Gastroesophageal sphincter (tissue), 3 donors: Measurements from ENCODE around the gene POLR2F.

Experiments
- EP300 ChIP-seq: sonication (generic); formaldehyde crosslinking; IDR thresholded peaks from one replicate; pipeline ENCODE4 v1.6.1; 2017; ENCODE audit warnings: antibody characterized with exemption, mild to moderate bottlenecking
- POLR2A ChIP-seq, 2 donors: fragments of 450-650 bp; IDR thresholded peaks; one replicate each; pipeline ENCODE4 v1.6.1; 2017; ENCODE audit warnings: antibody characterized with exemption in 2 of 2, mild to moderate bottlenecking in 2 of 2, moderate library complexity in 1 of 2
- POLR2AphosphoS5 ChIP-seq: sonication (generic); formaldehyde crosslinking; IDR thresholded peaks from one replicate; pipeline ENCODE4 v1.6.1; 2017; ENCODE audit warnings: antibody characterized with exemption
- TF ChIP-seq, protein P1 (sequence below), 4 experiments: fragments of 200-600 bp in 2 of 4; fragments of 450-650 bp in 2 of 4; sonication (generic) in 1 of 4; IDR thresholded peaks; one replicate each; pipeline ENCODE4 v1.5.1; 2017 to 2019; ENCODE audit warnings: antibody characterized with exemption in 4 of 4, mild to moderate bottlenecking in 2 of 4, moderate library complexity in 2 of 4

DNA sequence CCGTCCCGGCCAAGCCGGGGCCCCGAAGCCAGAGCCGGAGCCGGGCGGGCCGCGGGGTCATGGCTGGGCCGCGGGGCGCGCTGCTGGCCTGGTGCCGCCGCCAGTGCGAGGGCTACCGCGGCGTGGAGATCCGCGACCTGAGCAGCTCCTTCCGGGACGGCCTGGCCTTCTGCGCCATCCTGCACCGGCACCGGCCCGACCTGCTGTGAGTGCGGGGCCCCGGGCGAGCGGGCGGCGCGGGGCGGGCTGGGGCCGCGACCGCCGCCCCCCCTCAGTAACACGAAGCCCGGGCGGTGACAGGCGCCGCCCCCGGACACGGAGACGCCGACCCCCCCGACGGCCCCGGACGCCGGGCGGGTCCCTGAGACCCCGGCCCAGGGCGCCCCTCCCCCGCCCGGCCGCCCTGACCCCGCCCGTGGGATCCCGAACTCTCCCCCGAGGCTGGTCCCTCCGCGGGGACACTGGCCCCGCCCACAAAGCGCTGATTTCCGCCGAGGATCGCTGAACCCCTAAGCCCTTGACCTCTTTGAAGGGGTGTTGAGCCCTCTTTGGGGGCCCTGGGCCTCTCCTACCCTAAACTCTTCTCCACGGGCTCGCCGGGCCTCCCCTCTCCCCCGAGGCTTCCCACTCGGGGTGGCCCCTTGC, 47.0 kb upstream of the POLR2F start:
- TF ChIP-seq, protein P1, sequence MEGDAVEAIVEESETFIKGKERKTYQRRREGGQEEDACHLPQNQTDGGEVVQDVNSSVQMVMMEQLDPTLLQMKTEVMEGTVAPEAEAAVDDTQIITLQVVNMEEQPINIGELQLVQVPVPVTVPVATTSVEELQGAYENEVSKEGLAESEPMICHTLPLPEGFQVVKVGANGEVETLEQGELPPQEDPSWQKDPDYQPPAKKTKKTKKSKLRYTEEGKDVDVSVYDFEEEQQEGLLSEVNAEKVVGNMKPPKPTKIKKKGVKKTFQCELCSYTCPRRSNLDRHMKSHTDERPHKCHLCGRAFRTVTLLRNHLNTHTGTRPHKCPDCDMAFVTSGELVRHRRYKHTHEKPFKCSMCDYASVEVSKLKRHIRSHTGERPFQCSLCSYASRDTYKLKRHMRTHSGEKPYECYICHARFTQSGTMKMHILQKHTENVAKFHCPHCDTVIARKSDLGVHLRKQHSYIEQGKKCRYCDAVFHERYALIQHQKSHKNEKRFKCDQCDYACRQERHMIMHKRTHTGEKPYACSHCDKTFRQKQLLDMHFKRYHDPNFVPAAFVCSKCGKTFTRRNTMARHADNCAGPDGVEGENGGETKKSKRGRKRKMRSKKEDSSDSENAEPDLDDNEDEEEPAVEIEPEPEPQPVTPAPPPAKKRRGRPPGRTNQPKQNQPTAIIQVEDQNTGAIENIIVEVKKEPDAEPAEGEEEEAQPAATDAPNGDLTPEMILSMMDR (IDR thresholded peaks at IDR 0.05) = no peak
- TF ChIP-seq POLR2A (IDR thresholded peaks at IDR 0.05) = peak in 1 of 2 donors; percentile 61
- TF ChIP-seq POLR2AphosphoS5 = no peak
- no peak for TF ChIP-seq EP300
